Nephron progenitor cell (in vitro differentiated cells): ENCODE measurements around the gene SPO11.

ENCODE experiments used
- DNase-seq: peaks from one replicate; pipeline ENCODE4 v3.0.0; 2021
- H3K27ac Mint-ChIP-seq: 2 replicates; pipeline ENCODE4 v1.8.0; 2021; ENCODE audit warnings: mild to moderate bottlenecking, moderate library complexity, mixed read lengths
- H3K27me3 Mint-ChIP-seq: 2 replicates; pipeline ENCODE4 v1.8.0; 2021; ENCODE audit warnings: mild to moderate bottlenecking, low read depth, mixed read lengths; ENCODE audit not compliant: poor library complexity
- H3K36me3 Mint-ChIP-seq: 2 replicates; pipeline ENCODE4 v1.8.0; 2021; ENCODE audit warnings: low read depth, mixed read lengths
- H3K4me1 Mint-ChIP-seq: 2 replicates; pipeline ENCODE4 v1.8.0; 2021; ENCODE audit warnings: mixed read lengths
- H3K4me3 Mint-ChIP-seq: 2 replicates; pipeline ENCODE4 v1.8.0; 2021; ENCODE audit warnings: mild to moderate bottlenecking, moderate library complexity, mixed read lengths
- H3K9me3 Mint-ChIP-seq: 2 replicates; pipeline ENCODE4 v1.8.0; 2021; ENCODE audit warnings: mild to moderate bottlenecking, moderate library complexity, mixed read lengths
- TF ChIP-seq, protein P1 (sequence below): fragments of 200-600 bp; sonication (generic); IDR thresholded peaks from 2 replicates; pipeline ENCODE4 v1.5.0; 2021; ENCODE audit warnings: antibody characterized with exemption

Gene SPO11

DNA sequence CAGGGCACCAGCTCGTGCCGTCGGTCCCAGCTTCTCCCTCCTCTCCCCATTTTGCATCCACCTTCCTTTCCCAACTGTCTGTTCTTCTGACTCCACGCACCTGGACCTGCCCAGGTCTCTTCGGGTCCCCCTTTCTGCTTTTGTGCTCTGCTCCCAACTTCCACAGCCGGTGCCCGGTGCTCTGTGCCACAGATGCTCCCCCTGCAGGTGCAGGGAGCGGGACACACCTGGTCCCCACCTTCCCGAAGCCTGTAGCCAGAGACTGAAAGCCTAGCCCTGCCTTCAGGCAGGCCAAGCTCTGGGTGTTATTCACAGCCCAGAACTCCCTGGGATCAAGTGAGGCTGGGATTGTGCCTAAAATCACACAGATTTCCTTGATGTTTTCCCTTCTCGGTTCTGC lies 38.6 kb upstream of the SPO11 start:
- H3K36me3 Mint-ChIP-seq = no peaks in the 10 kb centered on the region
- no peak overlapping the region for H3K27ac Mint-ChIP-seq
- H3K4me1 Mint-ChIP-seq = peaks cover 80% of the 10 kb centered on the region
- no peak overlapping the region for H3K4me3 Mint-ChIP-seq
- H3K9me3 Mint-ChIP-seq = no peaks in the 10 kb centered on the region
- peaks cover 40% of the 10 kb centered on the region for H3K27me3 Mint-ChIP-seq
- TF ChIP-seq, protein P1, sequence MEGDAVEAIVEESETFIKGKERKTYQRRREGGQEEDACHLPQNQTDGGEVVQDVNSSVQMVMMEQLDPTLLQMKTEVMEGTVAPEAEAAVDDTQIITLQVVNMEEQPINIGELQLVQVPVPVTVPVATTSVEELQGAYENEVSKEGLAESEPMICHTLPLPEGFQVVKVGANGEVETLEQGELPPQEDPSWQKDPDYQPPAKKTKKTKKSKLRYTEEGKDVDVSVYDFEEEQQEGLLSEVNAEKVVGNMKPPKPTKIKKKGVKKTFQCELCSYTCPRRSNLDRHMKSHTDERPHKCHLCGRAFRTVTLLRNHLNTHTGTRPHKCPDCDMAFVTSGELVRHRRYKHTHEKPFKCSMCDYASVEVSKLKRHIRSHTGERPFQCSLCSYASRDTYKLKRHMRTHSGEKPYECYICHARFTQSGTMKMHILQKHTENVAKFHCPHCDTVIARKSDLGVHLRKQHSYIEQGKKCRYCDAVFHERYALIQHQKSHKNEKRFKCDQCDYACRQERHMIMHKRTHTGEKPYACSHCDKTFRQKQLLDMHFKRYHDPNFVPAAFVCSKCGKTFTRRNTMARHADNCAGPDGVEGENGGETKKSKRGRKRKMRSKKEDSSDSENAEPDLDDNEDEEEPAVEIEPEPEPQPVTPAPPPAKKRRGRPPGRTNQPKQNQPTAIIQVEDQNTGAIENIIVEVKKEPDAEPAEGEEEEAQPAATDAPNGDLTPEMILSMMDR = no peak
- no peak for DNase-seq

DNA sequence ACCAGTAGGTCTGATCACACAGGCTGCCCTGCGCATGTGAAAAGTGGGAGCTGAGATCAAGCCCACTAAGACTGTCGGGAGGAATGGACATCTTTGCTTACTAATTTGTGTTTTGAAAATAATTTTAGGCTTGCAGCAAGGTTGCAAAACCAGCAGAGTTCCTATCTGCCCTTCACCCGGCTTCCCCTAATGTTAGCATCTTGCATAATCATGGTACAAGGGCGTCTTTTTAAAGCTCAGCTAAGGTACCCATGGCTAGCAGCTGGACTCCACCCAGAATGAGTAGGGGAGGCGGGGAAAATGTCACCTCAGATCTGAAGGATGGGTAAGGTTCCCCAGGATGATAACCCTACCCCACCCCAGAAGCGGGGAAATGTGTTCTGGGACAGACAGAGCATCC lies 37.9 kb upstream of the SPO11 start:
- Mint-ChIP-seq H3K9me3 (no peaks in the 10 kb centered on the region), H3K27me3 (peaks cover 40% of the 10 kb centered on the region), H3K4me1 (peaks cover 75% of the 10 kb centered on the region), H3K36me3 (no peaks in the 10 kb centered on the region), H3K27ac (no peak overlapping the region), H3K4me3 (no peak overlapping the region)
- TF ChIP-seq, protein P1 = no peak
- DNase-seq = no peak

DNA sequence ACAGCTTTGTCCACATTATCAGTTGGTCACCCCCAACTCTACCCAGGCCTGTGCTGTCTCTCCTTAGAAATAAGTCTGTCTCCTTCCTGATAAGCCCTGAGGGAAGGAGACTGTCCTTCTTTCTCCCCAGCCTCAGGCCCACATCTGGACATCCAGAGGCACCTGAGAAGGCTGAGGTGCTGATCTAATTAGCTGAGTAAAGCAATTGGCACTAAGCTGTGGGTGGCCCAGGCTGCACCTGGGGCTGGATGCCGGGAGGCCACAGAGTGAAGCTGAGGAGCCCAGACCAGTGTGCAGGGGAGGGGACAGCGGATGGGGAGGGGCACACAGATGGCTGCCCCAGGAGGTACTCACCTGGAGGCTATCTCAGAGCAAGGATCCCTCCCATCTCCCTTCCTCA lies 37.0 kb upstream of the SPO11 start:
- H3K4me3 Mint-ChIP-seq = no peak overlapping the region
- H3K36me3 Mint-ChIP-seq = no peaks in the 10 kb centered on the region
- peaks cover 33% of the 10 kb centered on the region for H3K27me3 Mint-ChIP-seq
- TF ChIP-seq, protein P1 = no peak
- H3K9me3 Mint-ChIP-seq = no peaks in the 10 kb centered on the region
- no peak overlapping the region for H3K27ac Mint-ChIP-seq
- DNase-seq = no peak
- H3K4me1 Mint-ChIP-seq = peaks cover 66% of the 10 kb centered on the region

DNA sequence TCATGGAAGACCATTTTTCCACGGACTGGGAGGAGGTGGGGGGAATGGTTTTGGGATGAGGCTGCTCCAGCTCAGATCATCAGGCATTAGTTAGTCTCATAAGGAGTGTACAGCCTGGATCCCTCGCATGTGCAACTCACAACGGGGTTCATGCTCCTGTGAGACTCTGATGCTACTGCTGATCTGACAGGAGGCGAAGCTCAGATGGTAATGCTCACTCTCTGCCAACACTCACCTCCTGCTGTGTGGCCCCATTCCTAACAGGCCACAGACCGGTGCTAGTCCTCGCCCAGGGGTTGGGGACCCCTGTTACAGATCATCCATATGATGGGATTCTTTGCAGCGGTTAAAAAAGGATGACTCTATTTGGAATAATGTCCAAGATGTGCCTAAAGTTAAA lies 35.6 kb upstream of the SPO11 start:
- Mint-ChIP-seq H3K9me3 (no peaks in the 10 kb centered on the region), H3K36me3 (no peaks in the 10 kb centered on the region), H3K4me3 (peak overlapping the region; percentile 2), H3K27ac (no peak overlapping the region), H3K4me1 (peaks cover 53% of the 10 kb centered on the region), H3K27me3 (peaks cover 26% of the 10 kb centered on the region)
- TF ChIP-seq, protein P1 = no peak
- no peak for DNase-seq

DNA sequence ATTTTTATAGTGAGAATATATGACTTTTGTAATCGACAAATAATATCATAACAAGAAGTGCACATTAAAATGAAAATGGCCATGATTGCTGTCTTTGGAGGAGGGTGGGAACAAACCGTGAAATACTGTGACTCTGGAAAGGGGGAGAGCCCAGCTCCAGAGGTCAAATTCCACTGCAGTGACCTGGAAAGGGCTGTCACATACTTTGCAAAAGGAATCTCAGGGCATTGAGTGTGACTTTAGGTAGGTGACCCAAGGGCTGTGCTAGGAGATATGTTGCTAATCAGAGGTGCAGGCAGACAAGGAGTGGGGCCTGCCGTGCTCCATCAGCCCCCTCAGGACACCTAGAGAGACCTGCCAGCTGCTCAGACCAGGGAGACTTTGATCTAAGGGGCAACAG lies 35.1 kb upstream of the SPO11 start:
- Mint-ChIP-seq H3K9me3 (no peaks in the 10 kb centered on the region), H3K27ac (peak overlapping the region; percentile 95), H3K4me3 (peak overlapping the region; percentile 2), H3K4me1 (peaks cover 50% of the 10 kb centered on the region), H3K27me3 (peaks cover 26% of the 10 kb centered on the region), H3K36me3 (no peaks in the 10 kb centered on the region)
- DNase-seq = peak; percentile 57
- TF ChIP-seq, protein P1 = no peak

DNA sequence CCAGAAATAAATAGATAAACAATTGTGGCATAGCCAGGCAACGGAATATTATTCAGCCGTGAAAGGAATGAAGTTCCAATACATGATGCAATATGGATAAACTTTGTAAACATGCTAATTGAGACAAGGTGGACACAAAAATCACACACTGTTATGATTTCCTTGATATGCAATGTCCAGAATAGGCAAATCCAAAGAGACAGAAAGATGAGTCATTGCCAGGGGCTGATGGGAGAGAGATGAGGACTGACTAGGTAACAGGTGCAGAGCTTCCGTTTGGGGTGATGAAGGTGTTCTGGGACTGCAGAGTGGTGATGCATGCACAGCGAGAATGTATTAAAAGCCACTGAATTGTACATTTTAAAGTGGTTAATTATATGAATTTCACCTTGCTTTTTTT lies 31.1 kb upstream of the SPO11 start:
- TF ChIP-seq, protein P1 = no peak
- H3K9me3 Mint-ChIP-seq = no peaks in the 10 kb centered on the region
- H3K27ac Mint-ChIP-seq = no peak overlapping the region
- no peaks in the 10 kb centered on the region for H3K36me3 Mint-ChIP-seq
- peaks cover 3% of the 10 kb centered on the region for H3K27me3 Mint-ChIP-seq
- H3K4me1 Mint-ChIP-seq = peaks cover 26% of the 10 kb centered on the region
- DNase-seq = no peak
- no peak overlapping the region for H3K4me3 Mint-ChIP-seq
